HEK293 (cell line): ENCODE results near the gene FAM110D.

Experiments
- BCL11B ChIP-seq: fragments of 450-650 bp; formaldehyde crosslinking; IDR thresholded peaks from 2 replicates; pipeline ENCODE4 v1.5.1; 2016; ENCODE audit warnings: low read depth, missing biosample characterization, missing genetic modification characterization
- GLI4 ChIP-seq: fragments of 450-650 bp; formaldehyde crosslinking; IDR thresholded peaks from 2 replicates; pipeline ENCODE4 v1.5.1; 2016; ENCODE audit warnings: missing biosample characterization, missing genetic modification characterization
- KLF1 ChIP-seq: fragments of 450-650 bp; formaldehyde crosslinking; IDR thresholded peaks from 2 replicates; pipeline ENCODE4 v1.5.1; 2016; ENCODE audit warnings: missing biosample characterization, missing genetic modification characterization
- KLF7 ChIP-seq: fragments of 450-650 bp; formaldehyde crosslinking; IDR thresholded peaks from 2 replicates; pipeline ENCODE4 v1.5.1; 2016; ENCODE audit warnings: missing biosample characterization, missing genetic modification characterization, borderline replicate concordance
- KLF8 ChIP-seq: fragments of 450-650 bp; formaldehyde crosslinking; IDR thresholded peaks from 2 replicates; pipeline ENCODE4 v1.5.1; 2016; ENCODE audit warnings: missing biosample characterization, missing genetic modification characterization
- OSR2 ChIP-seq: fragments of 450-650 bp; formaldehyde crosslinking; IDR thresholded peaks from 2 replicates; pipeline ENCODE4 v1.5.1; 2016; ENCODE audit warnings: missing biosample characterization, missing genetic modification characterization
- SP2 ChIP-seq: fragments of 450-650 bp; formaldehyde crosslinking; IDR thresholded peaks from 2 replicates; pipeline ENCODE4 v1.5.1; 2016; ENCODE audit warnings: missing biosample characterization, missing genetic modification characterization
- WT1 ChIP-seq: fragments of 450-650 bp; formaldehyde crosslinking; IDR thresholded peaks from 2 replicates; pipeline ENCODE4 v1.5.1; 2016; ENCODE audit warnings: missing biosample characterization, missing genetic modification characterization
- ZBTB21 ChIP-seq: fragments of 450-650 bp; formaldehyde crosslinking; IDR thresholded peaks from 2 replicates; pipeline ENCODE4 v1.5.1; 2017; ENCODE audit warnings: missing biosample characterization, missing genetic modification characterization
- ZBTB48 ChIP-seq: fragments of 450-650 bp; formaldehyde crosslinking; IDR thresholded peaks from 2 replicates; pipeline ENCODE4 v1.5.1; 2016; ENCODE audit warnings: missing biosample characterization, missing genetic modification characterization
- ZBTB7A ChIP-seq: fragments of 450-650 bp; formaldehyde crosslinking; IDR thresholded peaks from 2 replicates; pipeline ENCODE4 v1.5.1; 2016; ENCODE audit warnings: low read depth, missing biosample characterization, missing genetic modification characterization
- ZEB2 ChIP-seq: fragments of 450-650 bp; formaldehyde crosslinking; IDR thresholded peaks from 2 replicates; pipeline ENCODE4 v1.5.1; 2016; ENCODE audit warnings: missing biosample characterization, missing genetic modification characterization
- ZFP69B ChIP-seq: fragments of 450-650 bp; formaldehyde crosslinking; IDR thresholded peaks from 2 replicates; pipeline ENCODE4 v1.5.1; 2016; ENCODE audit warnings: missing biosample characterization, missing genetic modification characterization
- ZNF146 ChIP-seq: fragments of 450-650 bp; formaldehyde crosslinking; IDR thresholded peaks from 2 replicates; pipeline ENCODE4 v1.5.1; 2016; ENCODE audit warnings: missing biosample characterization, missing genetic modification characterization
- ZNF16 ChIP-seq: fragments of 450-650 bp; formaldehyde crosslinking; IDR thresholded peaks from 2 replicates; pipeline ENCODE4 v1.5.1; 2016; ENCODE audit warnings: low read depth, missing biosample characterization, missing genetic modification characterization
- ZNF184 ChIP-seq: fragments of 450-650 bp; IDR thresholded peaks from 2 replicates; pipeline ENCODE4 v1.5.1; 2018; ENCODE audit warnings: missing biosample characterization, mild to moderate bottlenecking, missing genetic modification characterization
- ZNF211 ChIP-seq: fragments of 450-650 bp; formaldehyde crosslinking; IDR thresholded peaks from 2 replicates; pipeline ENCODE4 v1.5.1; 2016; ENCODE audit warnings: low read depth, missing biosample characterization, missing genetic modification characterization
- ZNF24 ChIP-seq: fragments of 450-650 bp; formaldehyde crosslinking; IDR thresholded peaks from 2 replicates; pipeline ENCODE4 v1.5.1; 2016; ENCODE audit warnings: missing biosample characterization, missing genetic modification characterization
- ZNF324 ChIP-seq: fragments of 450-650 bp; formaldehyde crosslinking; IDR thresholded peaks from 2 replicates; pipeline ENCODE4 v1.5.1; 2016; ENCODE audit warnings: missing biosample characterization, missing genetic modification characterization
- ZNF335 ChIP-seq: fragments of 450-650 bp; formaldehyde crosslinking; conservative IDR thresholded peaks from 2 replicates; pipeline ENCODE4 v1.5.1; 2016; ENCODE audit warnings: missing biosample characterization, missing genetic modification characterization
- ZNF549 ChIP-seq: fragments of 450-650 bp; IDR thresholded peaks from 2 replicates; pipeline ENCODE4 v1.5.1; 2018; ENCODE audit warnings: missing biosample characterization, missing genetic modification characterization, mild to moderate bottlenecking, inconsistent platforms, moderate library complexity
- ZNF600 ChIP-seq: fragments of 450-650 bp; formaldehyde crosslinking; IDR thresholded peaks from 2 replicates; pipeline ENCODE4 v1.5.1; 2016; ENCODE audit warnings: missing biosample characterization, missing genetic modification characterization
- ZNF76 ChIP-seq: fragments of 450-650 bp; formaldehyde crosslinking; IDR thresholded peaks from 2 replicates; pipeline ENCODE4; 2016; ENCODE audit warnings: low read depth, missing biosample characterization, missing genetic modification characterization, borderline replicate concordance
- ZNF830 ChIP-seq: fragments of 450-650 bp; IDR thresholded peaks from 2 replicates; pipeline ENCODE4 v1.5.0; 2018; ENCODE audit warnings: missing biosample characterization, missing genetic modification characterization, low read depth, mild to moderate bottlenecking, moderate library complexity
- ZNF843 ChIP-seq: fragments of 450-650 bp; formaldehyde crosslinking; IDR thresholded peaks from 2 replicates; pipeline ENCODE4 v1.5.1; 2016; ENCODE audit warnings: missing biosample characterization, missing genetic modification characterization
- ZSCAN23 ChIP-seq: fragments of 450-650 bp; formaldehyde crosslinking; IDR thresholded peaks from 2 replicates; pipeline ENCODE4 v1.5.1; 2016; ENCODE audit warnings: missing biosample characterization, missing genetic modification characterization
- ZXDB ChIP-seq: fragments of 450-650 bp; formaldehyde crosslinking; IDR thresholded peaks from 2 replicates; pipeline ENCODE4 v1.5.1; 2016; ENCODE audit warnings: missing biosample characterization, missing genetic modification characterization
- TF ChIP-seq, protein P1 (sequence below): fragments of 450-650 bp; formaldehyde crosslinking; IDR thresholded peaks from 2 replicates; pipeline ENCODE4 v1.5.1; 2016; ENCODE audit warnings: missing biosample characterization, missing genetic modification characterization
- TF ChIP-seq, protein P2 (sequence below): fragments of 450-650 bp; formaldehyde crosslinking; IDR thresholded peaks from 2 replicates; pipeline ENCODE4 v1.5.1; 2016; ENCODE audit warnings: missing biosample characterization, missing genetic modification characterization
- TF ChIP-seq, protein P3 (sequence below): fragments of 450-650 bp; formaldehyde crosslinking; IDR thresholded peaks from 2 replicates; pipeline ENCODE4 v1.5.1; 2016; ENCODE audit warnings: missing biosample characterization, missing genetic modification characterization
- TF ChIP-seq, protein P4 (sequence below): fragments of 450-650 bp; formaldehyde crosslinking; IDR thresholded peaks from 2 replicates; pipeline ENCODE4 v1.5.1; 2016; ENCODE audit warnings: missing biosample characterization, missing genetic modification characterization
- TF ChIP-seq, protein P5 (sequence below): fragments of 450-650 bp; formaldehyde crosslinking; IDR thresholded peaks from 2 replicates; pipeline ENCODE4 v1.5.1; 2016; ENCODE audit warnings: missing biosample characterization, missing genetic modification characterization

FAM110D gene

DNA sequence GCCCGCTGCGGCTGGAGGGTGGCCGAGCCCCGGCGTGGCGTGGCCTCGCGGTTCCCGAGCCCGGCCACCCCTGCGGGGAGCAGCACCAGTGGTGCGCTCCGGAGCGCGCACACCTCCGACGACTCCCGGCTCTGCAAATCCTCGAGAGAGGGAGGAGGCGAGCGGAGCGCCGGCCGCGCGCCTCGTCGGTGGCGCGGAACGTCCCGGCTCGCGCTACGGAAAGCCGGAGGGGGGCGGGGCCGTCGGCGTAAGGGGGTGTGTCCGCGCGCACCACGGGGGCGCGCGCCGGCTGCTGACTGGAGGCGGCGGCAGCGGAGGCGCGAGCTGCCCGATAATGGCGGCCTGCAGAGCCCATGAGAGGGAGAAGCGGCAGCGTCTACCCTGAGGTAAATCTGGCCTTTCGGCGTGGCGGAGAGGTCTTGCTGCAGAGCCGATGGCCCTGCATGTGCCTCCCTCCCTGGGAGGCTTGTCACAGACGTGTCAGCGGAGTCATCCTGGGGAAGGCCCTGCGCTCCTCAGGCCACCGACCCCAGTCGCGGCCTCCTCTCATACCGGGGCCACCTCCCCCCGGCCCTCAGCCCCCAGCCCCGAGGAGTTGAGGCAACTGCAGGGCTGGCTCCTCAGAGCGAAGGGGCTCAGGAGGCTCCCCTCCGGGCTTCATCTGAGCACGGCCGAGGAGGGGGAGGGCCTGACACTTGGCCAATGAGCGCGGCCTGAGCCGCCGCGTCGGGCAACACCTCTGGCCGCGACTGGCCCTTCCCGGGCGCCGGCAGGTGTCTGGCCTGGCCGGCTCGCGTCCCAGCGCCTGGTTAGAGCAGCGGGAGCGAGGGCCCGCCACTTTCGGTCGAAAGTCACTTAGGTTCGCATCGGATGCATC lies 47.1 kb upstream of the FAM110D start, which contains the start of gene PDIK1L (continued):
- TF ChIP-seq ZNF184 (tag by site-specific recombination) (peak; percentile 54; the same call in 1 of the 2 replicates), ZNF830 (tag by site-specific recombination) (no peak), KLF1 (tag by site-specific recombination) (peak; percentile 36; the same call in 1 of the 2 replicates), KLF8 (tag by site-specific recombination) (peak; percentile 66; the same call in 1 of the 2 replicates), WT1 (tag by site-specific recombination) (peak; percentile 43; the same call in 1 of the 2 replicates), GLI4 (tag by site-specific recombination) (0 out of 2 replicates have a peak, but pooled peaks have one; percentile 69), ZNF324 (tag by site-specific recombination) (peak; percentile 59), ZBTB48 (0 out of 2 replicates have a peak, but pooled peaks have one; percentile 28), ZNF211 (no peak), OSR2 (tag by site-specific recombination) (no peak; the same call in 1 of the 2 replicates), ZNF16 (tag by site-specific recombination) (no peak), ZXDB (tag by site-specific recombination) (peak; percentile 85), KLF7 (tag by site-specific recombination) (0 out of 2 replicates have a peak, but pooled peaks have one; percentile 36), ZNF76 (tag by site-specific recombination) (peak; percentile 43; the same call in 1 of the 2 replicates), SP2 (tag by site-specific recombination) (peak; percentile 74), ZNF600 (tag by site-specific recombination) (peak; percentile 77), ZNF335 (tag by site-specific recombination) (peak; percentile 96), ZNF843 (tag by site-specific recombination) (peak; percentile 49; the same call in 1 of the 2 replicates), ZFP69B (tag by site-specific recombination) (peak; percentile 57; the same call in 1 of the 2 replicates), ZNF146 (0 out of 2 replicates have a peak, but pooled peaks have one; percentile 35), ZNF549 (tag by site-specific recombination) (peak; percentile 85), ZBTB7A (tag by site-specific recombination) (peak; percentile 88; the same call in 1 of the 2 replicates), BCL11B (0 out of 2 replicates have a peak, but pooled peaks have one; percentile 59), ZNF24 (tag by site-specific recombination) (peak; percentile 72; the same call in 1 of the 2 replicates), ZSCAN23 (0 out of 2 replicates have a peak, but pooled peaks have one; percentile 49), ZEB2 (peak; percentile 96), ZBTB21 (tag by site-specific recombination) (no peak)
- TF ChIP-seq, protein P1, sequence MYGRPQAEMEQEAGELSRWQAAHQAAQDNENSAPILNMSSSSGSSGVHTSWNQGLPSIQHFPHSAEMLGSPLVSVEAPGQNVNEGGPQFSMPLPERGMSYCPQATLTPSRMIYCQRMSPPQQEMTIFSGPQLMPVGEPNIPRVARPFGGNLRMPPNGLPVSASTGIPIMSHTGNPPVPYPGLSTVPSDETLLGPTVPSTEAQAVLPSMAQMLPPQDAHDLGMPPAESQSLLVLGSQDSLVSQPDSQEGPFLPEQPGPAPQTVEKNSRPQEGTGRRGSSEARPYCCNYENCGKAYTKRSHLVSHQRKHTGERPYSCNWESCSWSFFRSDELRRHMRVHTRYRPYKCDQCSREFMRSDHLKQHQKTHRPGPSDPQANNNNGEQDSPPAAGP = peak; percentile 73; the same call in 1 of the 2 replicates
- TF ChIP-seq, protein P2, sequence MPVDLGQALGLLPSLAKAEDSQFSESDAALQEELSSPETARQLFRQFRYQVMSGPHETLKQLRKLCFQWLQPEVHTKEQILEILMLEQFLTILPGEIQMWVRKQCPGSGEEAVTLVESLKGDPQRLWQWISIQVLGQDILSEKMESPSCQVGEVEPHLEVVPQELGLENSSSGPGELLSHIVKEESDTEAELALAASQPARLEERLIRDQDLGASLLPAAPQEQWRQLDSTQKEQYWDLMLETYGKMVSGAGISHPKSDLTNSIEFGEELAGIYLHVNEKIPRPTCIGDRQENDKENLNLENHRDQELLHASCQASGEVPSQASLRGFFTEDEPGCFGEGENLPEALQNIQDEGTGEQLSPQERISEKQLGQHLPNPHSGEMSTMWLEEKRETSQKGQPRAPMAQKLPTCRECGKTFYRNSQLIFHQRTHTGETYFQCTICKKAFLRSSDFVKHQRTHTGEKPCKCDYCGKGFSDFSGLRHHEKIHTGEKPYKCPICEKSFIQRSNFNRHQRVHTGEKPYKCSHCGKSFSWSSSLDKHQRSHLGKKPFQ (tag by site-specific recombination) = no peak
- TF ChIP-seq, protein P3, sequence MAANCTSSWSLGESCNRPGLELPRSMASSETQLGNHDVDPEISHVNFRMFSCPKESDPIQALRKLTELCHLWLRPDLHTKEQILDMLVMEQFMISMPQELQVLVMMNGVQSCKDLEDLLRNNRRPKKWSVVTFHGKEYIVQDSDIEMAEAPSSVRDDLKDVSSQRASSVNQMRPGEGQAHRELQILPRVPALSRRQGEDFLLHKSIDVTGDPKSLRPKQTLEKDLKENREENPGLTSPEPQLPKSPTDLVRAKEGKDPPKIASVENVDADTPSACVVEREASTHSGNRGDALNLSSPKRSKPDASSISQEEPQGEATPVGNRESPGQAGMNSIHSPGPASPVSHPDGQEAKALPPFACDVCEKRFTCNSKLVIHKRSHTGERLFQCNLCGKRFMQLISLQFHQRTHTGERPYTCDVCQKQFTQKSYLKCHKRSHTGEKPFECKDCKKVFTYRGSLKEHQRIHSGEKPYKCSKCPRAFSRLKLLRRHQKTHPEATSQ (tag by site-specific recombination) = peak; percentile 52; the same call in 1 of the 2 replicates
- TF ChIP-seq, protein P4, sequence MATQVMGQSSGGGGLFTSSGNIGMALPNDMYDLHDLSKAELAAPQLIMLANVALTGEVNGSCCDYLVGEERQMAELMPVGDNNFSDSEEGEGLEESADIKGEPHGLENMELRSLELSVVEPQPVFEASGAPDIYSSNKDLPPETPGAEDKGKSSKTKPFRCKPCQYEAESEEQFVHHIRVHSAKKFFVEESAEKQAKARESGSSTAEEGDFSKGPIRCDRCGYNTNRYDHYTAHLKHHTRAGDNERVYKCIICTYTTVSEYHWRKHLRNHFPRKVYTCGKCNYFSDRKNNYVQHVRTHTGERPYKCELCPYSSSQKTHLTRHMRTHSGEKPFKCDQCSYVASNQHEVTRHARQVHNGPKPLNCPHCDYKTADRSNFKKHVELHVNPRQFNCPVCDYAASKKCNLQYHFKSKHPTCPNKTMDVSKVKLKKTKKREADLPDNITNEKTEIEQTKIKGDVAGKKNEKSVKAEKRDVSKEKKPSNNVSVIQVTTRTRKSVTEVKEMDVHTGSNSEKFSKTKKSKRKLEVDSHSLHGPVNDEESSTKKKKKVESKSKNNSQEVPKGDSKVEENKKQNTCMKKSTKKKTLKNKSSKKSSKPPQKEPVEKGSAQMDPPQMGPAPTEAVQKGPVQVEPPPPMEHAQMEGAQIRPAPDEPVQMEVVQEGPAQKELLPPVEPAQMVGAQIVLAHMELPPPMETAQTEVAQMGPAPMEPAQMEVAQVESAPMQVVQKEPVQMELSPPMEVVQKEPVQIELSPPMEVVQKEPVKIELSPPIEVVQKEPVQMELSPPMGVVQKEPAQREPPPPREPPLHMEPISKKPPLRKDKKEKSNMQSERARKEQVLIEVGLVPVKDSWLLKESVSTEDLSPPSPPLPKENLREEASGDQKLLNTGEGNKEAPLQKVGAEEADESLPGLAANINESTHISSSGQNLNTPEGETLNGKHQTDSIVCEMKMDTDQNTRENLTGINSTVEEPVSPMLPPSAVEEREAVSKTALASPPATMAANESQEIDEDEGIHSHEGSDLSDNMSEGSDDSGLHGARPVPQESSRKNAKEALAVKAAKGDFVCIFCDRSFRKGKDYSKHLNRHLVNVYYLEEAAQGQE (tag by site-specific recombination) = peak; percentile 37; the same call in 1 of the 2 replicates
- TF ChIP-seq, protein P5, sequence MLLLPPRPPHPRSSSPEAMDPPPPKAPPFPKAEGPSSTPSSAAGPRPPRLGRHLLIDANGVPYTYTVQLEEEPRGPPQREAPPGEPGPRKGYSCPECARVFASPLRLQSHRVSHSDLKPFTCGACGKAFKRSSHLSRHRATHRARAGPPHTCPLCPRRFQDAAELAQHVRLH (tag by site-specific recombination) = peak; percentile 83; the same call in 1 of the 2 replicates
